Measurements from ENCODE around the gene UBB.

- TF ChIP-seq EP300 (IDR thresholded peaks at IDR 0.05) (no peak), POLR2AphosphoS5 (IDR thresholded peaks at IDR 0.05) (no peak)
Measured at GRCh38 chr17:16377941-16378341, 3.0 kb upstream of the UBB start.
